BJ (cell line): ENCODE data around the gene MUC13. TPM values are rescaled to one million over a fixed set of nuclear protein-coding genes. Genes with fewer than 3 reads are reported as not detected.

Experiments used
- CTCF ChIA-PET: fragments of 350-600 bp; formaldehyde crosslinking; extraction: SDS; loops from one replicate; lab custom pipeline; 2021; ENCODE audit warnings: antibody characterized with exemption, inconsistent platforms; lab: Yijun Ruan, JAX
- POLR2A ChIA-PET: fragments of 300-600 bp; sonication (Branson Sonifier 250); formaldehyde crosslinking; extraction: SDS; loops from one replicate; lab custom pipeline; 2021; ENCODE audit warnings: antibody characterized with exemption; lab: Charles Lee
- DNase-seq: peaks from one replicate; pipeline ENCODE4 v3.0.0-alpha.2; 2011; ENCODE audit warnings: low read depth
- H3K27me3 ChIP-seq: 2 replicates; pipeline ENCODE4 v1.6.0; 2011; ENCODE audit warnings: low read length; ENCODE audit not compliant: control insufficient read depth, insufficient read depth
- H3K36me3 ChIP-seq: 2 replicates; pipeline ENCODE4 v1.5.1; 2011; ENCODE audit warnings: low read length; ENCODE audit not compliant: control insufficient read depth, insufficient read depth
- H3K4me3 ChIP-seq: 2 replicates; pipeline ENCODE4 v1.5.1; 2011; ENCODE audit warnings: low read depth, mild to moderate bottlenecking, control low read depth, low read length
- polyA plus RNA-seq: library from polyadenylated mRNA; depleted of rRNA; stranded (reverse); fragments of >200 nt; gene quantifications from 2 replicates; pipeline ENCODE4 v1.2.3, GENCODE V29; 2011; rRNA removed
- TF ChIP-seq, protein P1 (sequence below): IDR thresholded peaks from 2 replicates; pipeline ENCODE4 v1.5.1; 2011; ENCODE audit warnings: low read depth, mild to moderate bottlenecking, control low read depth, inconsistent platforms, low read length, moderate library complexity; ENCODE audit not compliant: insufficient read depth

The MUC13 gene
- polyA plus RNA-seq, 1 experiment, result not detected

DNA sequence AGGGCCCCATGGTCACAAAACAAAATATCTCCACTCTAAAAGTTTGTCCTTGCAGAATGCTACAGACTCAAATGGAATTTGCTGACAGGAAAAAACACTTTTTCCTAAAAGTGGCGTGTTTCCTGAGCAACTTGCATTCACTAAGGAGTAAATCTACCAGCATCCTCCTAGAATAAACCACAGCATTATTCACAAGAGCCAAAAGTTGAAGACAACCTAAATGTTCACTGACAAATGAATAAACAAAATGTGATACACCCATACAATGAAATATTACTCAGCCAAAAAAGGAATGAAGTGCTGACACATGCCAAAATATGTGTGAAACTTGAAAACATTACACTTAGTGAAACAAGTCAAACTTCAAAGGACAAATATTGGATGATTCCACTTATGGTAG lies 76.3 kb downstream of the MUC13 start:
- POLR2A ChIA-PET, result no interaction called here
- H3K36me3 ChIP-seq, result no peaks in the 10 kb centered on the region
- CTCF ChIA-PET, result no interaction called here
- H3K4me3 ChIP-seq, result no peak overlapping the region
- H3K27me3 ChIP-seq, result no peaks in the 10 kb centered on the region
- no peak for DNase-seq
- TF ChIP-seq, protein P1, sequence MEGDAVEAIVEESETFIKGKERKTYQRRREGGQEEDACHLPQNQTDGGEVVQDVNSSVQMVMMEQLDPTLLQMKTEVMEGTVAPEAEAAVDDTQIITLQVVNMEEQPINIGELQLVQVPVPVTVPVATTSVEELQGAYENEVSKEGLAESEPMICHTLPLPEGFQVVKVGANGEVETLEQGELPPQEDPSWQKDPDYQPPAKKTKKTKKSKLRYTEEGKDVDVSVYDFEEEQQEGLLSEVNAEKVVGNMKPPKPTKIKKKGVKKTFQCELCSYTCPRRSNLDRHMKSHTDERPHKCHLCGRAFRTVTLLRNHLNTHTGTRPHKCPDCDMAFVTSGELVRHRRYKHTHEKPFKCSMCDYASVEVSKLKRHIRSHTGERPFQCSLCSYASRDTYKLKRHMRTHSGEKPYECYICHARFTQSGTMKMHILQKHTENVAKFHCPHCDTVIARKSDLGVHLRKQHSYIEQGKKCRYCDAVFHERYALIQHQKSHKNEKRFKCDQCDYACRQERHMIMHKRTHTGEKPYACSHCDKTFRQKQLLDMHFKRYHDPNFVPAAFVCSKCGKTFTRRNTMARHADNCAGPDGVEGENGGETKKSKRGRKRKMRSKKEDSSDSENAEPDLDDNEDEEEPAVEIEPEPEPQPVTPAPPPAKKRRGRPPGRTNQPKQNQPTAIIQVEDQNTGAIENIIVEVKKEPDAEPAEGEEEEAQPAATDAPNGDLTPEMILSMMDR, result no peak

DNA sequence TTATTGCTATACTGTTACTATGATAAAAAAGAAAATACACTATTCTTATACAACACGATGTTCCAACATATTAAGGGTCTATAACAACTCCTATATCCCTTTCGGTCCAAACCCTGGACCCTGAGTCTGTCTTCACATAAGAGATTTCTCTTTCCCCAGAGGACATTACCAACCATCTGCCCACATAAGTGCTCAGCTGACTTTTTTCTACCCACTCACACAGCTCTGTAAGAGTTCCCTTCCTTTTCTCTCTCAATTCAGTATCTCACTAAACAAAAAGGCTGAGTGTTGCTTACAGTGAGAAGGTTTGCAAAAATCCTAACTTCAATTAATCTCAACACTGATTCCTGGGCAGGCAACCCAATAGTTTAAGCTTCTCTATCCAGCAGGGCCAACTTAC lies 77.9 kb downstream of the MUC13 start:
- no peak for DNase-seq
- TF ChIP-seq, protein P1, result no peak
- Histone ChIP-seq H3K27me3 (no peaks in the 10 kb centered on the region), H3K36me3 (no peaks in the 10 kb centered on the region), H3K4me3 (no peak overlapping the region)
- CTCF ChIA-PET, result interaction anchor here (1.0 to 1.3 kb wide), 4 partner anchors 11 to 69 kb away, joined by 3 to 5 read pairs (median 4); no protein-coding TSS in a partner anchor
- POLR2A ChIA-PET, result no interaction called here

Other genes starting within 250 kb of the MUC13 start
- gene UMPS, start 204.3 kb downstream of the MUC13 start, polyA plus RNA-seq, result 23.4 and 27.4 TPM in 2 replicates
- gene ITGB5, start 47.4 kb downstream of the MUC13 start, polyA plus RNA-seq, result 223 and 393 TPM in 2 replicates
- 83.4 and 94.7 TPM in 2 replicates for gene HEG1, start 121.2 kb upstream of the MUC13 start, polyA plus RNA-seq